GM19328 (cell line): Measurements from ENCODE around the gene SGIP1.
A peak's percentile ranks its signal among the peaks of the same experiment; 100 is the strongest.
"Not testable (repeated sequence)": the region's sequence is repeated elsewhere in the genome, so short reads cannot be mapped to it uniquely, and the experiment has no call there.

Source experiments
- ATAC-seq: cut with Tn5 transposase; IDR thresholded peaks from one replicate; pipeline ENCODE4 v1.9.1; 2021; ENCODE audit warnings: mild to moderate bottlenecking, moderate library complexity; ENCODE audit not compliant: unreplicated experiment

SGIP1 gene

DNA sequence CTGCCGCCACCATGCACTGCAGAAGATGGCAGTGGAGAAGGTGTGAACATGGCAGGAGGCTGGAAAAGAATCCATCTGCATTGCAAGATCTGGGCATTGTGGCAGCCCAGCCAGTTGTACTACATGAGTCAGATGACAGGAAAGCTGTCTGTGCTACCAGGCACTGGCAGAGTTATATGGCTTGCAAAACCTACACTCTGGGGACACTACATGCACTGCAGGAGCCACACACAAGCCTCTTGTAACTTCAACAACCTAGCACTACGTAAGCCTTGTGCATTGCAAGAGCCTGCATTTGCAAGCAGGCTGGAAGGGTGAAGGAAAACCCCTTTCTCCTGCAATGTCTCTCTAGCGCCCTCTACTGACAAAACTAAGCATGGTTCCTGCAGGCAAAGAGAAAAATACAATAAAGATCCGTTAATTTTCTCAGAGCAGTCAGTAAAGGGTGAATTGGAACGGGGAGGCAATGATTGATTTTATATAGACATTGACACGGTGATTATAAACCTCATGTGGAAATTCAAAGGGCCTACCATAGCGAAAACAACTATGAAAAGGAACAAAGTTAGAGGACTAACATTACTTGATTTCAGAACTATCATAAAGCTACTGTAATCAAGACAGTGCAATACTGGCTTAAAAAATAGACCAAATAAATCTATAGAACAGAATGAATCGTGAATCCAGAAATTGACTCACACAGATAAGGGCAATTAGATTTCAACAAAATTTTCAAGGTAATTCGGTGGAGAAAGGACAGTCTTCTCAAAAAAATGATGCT lies 192.1 kb downstream of the SGIP1 start:
- peak; percentile 79 for ATAC-seq

- ATAC-seq = no peak
These were observed 194.1 kb downstream of the SGIP1 start for GRCh38 chr1:66728021-66728420.

DNA sequence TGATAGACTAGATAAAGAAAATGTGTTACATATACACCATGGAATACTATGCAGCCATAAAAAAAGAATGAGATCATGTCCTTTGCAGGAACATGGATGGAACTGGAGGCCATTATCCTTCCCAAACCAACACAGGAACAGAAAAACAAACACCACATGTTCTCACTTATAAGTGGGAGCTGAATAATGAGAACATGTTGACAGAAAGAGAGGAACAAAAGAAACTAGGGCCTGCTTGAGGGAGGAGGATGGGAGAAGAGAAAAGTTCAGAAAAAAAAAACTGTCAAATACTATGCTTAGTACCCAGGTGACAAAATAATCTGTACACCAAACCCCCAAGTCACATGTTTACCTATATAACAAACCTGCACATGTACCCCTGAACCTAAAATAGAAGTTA lies 194.8 kb downstream of the SGIP1 start:
- ATAC-seq = not testable (repeated sequence)

GRCh38 chr1:66729119-66729518 lies 195.2 kb downstream of the SGIP1 start:
- ATAC-seq = no peak

GRCh38 chr1:66729523-66729922 lies 195.6 kb downstream of the SGIP1 start:
- no peak for ATAC-seq

DNA sequence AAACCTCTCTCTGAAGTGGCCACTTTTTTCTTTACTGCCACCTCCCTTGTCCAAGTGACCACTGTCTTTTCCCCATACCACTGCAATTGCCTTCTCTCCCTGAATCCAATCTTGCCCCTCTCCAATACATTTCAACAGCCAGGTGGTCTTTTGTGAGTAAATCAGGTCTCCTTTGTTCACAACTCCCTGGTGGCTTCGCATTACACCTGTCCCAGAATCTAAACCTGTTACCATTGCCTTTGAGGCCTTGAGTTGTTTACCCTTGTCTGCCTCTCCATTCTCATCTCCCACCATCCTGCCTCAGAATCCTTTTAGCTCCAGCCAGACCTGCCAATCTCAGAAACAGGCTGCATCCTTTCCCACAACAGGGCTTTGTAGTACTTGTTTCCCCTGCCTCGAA lies 196.5 kb downstream of the SGIP1 start:
- ATAC-seq = no peak

GRCh38 chr1:66731170-66731865 lies 197.4 kb downstream of the SGIP1 start:
- no peak for ATAC-seq

DNA sequence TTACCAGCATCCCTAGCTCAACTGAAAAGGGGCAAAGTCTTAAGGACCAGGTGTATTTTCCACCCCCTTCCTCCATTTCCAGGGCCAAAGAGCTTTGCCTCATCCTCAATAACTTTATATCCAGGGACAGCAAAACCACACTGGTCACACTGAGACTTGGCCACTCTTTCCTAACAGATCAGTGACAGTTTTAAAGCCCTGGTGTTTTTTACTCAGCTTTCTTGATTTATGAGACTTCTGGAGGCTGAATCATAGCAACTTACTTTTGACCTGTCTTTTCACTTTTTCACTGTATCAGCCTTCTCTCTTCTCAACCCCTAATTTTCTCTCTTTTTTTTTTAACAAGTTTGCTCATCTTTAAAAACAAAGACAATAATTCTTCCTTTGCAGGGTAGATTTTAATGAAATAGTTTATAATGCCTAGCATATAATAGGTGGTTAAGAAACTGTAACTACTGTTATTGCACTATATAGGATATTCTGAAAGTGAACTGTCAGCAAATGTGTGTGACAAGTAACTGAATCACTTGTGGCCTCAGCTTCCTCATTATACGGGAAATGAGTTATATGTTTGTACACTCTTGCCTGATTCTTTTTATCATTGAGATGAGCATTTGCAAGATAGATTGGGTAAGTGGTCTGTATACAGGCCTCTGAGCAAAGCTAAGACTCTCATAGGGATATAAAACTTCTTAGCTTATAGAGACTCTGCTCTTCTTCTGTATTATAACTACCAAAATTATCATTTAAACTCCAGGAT lies 198.6 kb downstream of the SGIP1 start:
- no peak for ATAC-seq

DNA sequence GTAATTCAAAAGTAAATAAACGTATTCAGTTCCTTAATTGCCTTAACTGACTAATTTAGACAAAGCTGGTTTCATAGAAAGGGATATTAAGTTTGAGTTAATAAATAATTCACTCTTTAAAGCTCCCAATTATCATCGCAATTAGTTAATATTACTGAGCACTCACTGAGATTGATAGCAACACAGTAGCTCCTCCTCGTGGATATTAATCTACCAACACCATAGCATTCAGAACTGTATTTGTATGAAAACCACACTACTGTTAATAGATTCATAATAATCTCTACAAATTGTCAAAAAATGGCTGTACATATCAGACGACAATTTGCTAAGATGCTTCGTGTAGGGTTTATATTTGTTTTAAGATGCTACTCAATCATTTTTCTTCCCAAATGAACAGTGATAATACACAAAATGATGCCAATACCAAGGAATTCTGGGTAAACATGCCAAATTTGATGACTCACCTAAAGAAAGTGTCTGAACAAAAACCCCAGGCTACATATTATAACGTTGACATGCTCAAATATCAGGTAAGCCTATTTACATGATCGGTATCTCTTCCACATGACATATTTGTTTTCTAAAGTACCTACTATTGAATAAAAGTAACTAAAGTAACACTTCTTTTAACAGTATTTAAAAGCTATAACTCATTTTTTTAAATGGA lies 199.5 kb downstream of the SGIP1 start:
- no peak for ATAC-seq

DNA sequence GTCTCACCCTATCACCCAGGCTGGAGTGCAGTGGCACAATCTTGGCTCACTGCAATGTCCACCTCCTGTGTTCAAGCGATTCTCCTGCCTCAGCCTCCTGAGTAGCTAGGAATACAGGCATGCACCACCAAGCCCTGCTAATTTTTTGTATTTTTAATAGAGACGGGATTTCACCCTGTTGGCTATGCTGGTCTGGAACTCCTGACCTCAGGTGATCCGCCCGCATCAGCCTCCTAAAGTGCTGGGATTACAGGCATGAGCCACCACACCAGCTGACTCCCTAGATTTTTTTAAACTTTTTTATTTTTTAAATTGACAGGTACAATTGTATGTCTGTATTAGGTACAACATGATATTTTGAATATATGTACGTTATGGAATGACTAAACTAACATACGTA lies 200.6 kb downstream of the SGIP1 start:
- ATAC-seq = not testable (repeated sequence)

DNA sequence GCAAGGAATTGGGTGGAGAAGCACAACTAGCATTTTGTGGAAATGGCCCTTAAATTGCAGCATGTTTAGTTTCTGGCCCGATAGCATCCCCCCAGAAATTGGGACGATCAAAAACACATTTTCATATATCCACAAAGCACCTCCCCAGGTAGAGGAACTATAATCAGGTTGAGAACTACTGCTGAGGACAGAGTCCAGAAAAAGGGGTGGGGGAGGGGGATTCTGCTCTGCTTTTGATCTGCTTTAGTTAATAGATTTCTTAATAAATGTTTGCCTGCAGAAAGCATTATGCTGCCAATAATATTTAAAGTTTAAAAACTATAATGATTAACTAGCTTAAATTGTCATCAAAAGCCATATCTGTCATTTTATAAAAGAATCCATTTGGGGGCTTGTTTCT lies 203.9 kb downstream of the SGIP1 start:
- no peak for ATAC-seq

DNA sequence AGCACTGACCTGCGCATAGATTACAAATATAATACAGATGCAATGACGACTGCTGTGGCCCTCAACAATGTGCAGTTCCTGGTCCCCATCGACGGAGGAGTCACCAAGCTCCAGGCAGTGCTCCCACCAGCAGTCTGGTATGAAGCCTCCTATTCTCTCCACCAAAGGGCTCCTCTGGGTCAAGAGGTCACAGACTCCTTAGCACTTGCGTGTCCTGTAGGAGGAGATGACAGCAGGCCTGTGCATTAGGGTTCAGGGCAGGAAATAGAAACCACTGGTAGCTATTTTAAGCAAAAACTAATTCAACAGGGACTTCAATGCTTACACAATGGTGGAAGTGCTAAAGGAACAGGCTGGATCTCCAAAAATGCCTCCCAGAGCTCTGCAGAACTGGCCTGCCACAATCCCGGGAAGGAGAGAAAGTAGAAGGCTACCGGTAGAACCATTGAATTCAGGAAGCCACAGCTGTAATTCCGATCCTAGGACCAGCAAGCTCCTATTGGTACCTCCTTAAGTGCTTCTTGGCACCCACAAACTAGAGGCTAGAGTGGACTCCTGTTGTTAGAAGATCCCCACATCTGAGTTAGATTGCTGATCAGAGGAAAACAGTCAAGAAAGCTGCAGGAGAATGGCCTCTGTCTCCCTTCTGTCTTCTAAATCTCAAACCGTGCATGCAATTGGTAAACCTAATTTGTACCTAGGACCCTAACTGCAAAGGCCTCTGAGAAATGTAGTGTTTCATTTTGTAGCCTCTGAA lies 205.6 kb downstream of the SGIP1 start:
- peak; percentile 49 for ATAC-seq

DNA sequence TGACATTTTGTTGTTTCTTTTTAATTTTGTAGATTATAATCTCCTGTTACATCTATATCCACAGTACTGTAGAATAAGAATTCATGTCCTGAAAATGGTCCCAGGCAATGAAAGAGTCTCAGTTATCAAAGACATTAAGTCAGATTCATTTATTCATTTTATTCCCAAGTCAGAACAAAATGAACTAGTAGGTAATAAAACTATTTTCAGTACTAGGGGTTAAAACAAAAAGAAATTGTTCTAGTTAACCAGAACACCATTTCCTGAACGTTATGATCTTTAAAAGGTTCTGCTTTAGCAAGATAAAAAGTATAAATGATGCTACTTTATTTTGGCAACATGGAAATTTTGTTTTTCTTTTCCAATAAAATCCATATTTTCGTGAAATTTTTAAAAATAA lies 211.5 kb downstream of the SGIP1 start:
- no peak for ATAC-seq

DNA sequence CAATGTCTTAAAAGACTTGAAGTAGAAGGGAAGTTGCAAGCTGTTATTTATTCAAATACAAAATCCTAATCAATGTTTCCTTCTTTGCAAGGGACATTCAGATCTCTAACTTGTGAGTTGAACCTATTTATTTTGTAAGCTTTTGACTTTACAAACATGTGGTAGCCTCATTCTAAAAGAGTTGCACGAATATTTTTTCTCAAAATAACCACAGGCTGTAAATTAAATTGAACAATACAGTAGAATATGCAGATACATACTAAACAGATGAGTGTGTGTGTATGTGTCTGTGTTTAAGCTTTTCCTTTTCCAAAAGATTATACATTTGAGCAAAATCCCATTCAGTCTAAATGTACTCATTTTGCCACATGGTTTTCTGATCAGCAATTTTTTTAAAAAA lies 213.5 kb downstream of the SGIP1 start:
- no peak for ATAC-seq

- ATAC-seq = no peak
These were observed 216.6 kb downstream of the SGIP1 start for GRCh38 chr1:66750577-66750976.

GRCh38 chr1:66751160-66751559 lies 217.2 kb downstream of the SGIP1 start:
- no peak for ATAC-seq

DNA sequence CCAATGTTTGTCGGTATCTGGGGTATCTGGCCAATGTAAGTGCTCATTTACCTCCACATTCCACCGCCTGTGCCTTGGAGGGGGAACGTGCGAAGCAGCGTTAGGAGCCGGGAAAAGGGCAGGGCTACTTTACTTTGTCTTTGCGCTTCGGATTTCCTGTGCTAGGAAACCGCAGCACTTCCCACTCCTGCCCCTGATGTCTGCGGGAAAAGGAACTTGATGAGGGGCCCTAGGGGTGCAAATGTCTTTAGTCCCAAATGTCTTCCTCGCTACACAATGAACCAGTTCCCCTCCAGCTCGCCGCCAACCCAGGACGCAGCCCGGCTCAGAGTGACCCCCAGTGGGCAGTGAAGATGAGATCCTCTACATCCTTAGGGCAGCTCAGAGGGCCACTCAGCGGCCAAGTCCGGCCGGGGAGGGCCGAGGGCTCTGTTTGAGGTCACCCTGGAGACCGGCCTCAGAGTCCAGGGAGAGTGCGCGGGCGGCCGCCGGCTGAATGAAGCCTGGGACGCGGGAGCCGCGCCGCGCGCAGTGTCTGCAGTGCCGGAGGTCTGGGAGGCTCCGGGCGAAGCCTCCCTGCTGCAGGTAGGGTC lies 218.1 kb downstream of the SGIP1 start, which contains the start of gene DYNLT5:
TSS of gene DYNLT5 (plus strand) at position 460 of the 593 bp plus-strand sequence. CDS start 2,200 bp downstream, outside the sequence.
- ATAC-seq = no peak

- no peak for ATAC-seq
These were observed 218.9 kb downstream of the SGIP1 start for GRCh38 chr1:66752671-66753371.

DNA sequence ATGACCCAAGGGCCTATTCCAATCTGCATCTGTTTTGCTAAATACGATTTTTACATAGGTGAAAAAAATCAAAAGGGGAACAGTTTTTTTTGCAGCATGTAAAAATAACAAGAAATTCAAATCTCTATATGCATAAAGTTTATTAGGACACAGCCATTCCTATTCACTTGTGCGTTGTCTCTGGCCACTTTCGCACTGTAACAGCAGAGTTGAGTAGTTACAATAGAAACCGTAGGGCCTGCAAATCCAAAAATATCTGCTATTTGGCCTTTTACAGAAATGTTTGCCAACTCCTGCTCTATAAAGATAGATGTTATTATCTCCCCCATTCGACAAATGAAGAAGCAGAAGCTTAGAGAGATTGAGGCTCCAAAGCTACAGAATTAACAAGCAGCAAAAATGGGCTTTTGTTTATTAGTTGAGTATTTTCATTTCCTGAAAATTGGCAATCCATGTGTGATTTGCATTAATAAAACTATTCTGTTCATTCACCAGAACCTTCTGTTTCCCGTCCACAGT lies 223.8 kb downstream of the SGIP1 start:
- no peak for ATAC-seq
